NCI-H1694 (cell line): ENCODE data around the gene ITPKC.
A peak's percentile ranks its signal among the peaks of the same experiment; 100 is the strongest.

Experiments used
- DNase-seq: peaks from one replicate; lab custom pipeline; 2025; lab: John Stamatoyannopoulos, UW

The ITPKC gene

GRCh38 chr19:40716482-40717324 lies at the start of gene ITPKC, which contains the start of gene COQ8B:
ITPKC (plus strand) TSS chr19:40717112; CDS start chr19:40717136, 24 bp downstream.
COQ8B (minus strand) TSS chr19:40716886; CDS start chr19:40714632, 2,254 bp downstream.
- DNase-seq, result peak; percentile 98

GRCh38 chr19:40667602-40668001 lies 49.3 kb upstream of the ITPKC start:
- no peak for DNase-seq

- DNase-seq, result no peak
Measured at GRCh38 chr19:40668991-40669614, 47.8 kb upstream of the ITPKC start.

- DNase-seq, result no peak
Measured at GRCh38 chr19:40671404-40671803, 45.5 kb upstream of the ITPKC start.

- DNase-seq, result no peak
Measured at GRCh38 chr19:40672038-40672437, 44.9 kb upstream of the ITPKC start.

GRCh38 chr19:40672573-40673299 lies 44.2 kb upstream of the ITPKC start:
- no peak for DNase-seq

GRCh38 chr19:40673397-40673796 lies 43.5 kb upstream of the ITPKC start:
- no peak for DNase-seq

GRCh38 chr19:40674291-40674690 lies 42.6 kb upstream of the ITPKC start:
- no peak for DNase-seq

GRCh38 chr19:40677156-40677555 lies 39.8 kb upstream of the ITPKC start:
- DNase-seq, result no peak

GRCh38 chr19:40681039-40681438 lies 35.9 kb upstream of the ITPKC start:
- DNase-seq, result no peak

- DNase-seq, result no peak
Measured at GRCh38 chr19:40682431-40682964, 34.4 kb upstream of the ITPKC start.

- no peak for DNase-seq
Measured at GRCh38 chr19:40683437-40683836, 33.5 kb upstream of the ITPKC start.

GRCh38 chr19:40684280-40684679 lies 32.6 kb upstream of the ITPKC start:
- DNase-seq, result no peak

- DNase-seq, result no peak
Measured at GRCh38 chr19:40685016-40685526, 31.8 kb upstream of the ITPKC start.

GRCh38 chr19:40685563-40685962 lies 31.3 kb upstream of the ITPKC start:
- no peak for DNase-seq

- no peak for DNase-seq
Measured at GRCh38 chr19:40686882-40687524, 29.9 kb upstream of the ITPKC start.

- no peak for DNase-seq
Measured at GRCh38 chr19:40687525-40688016, 29.3 kb upstream of the ITPKC start.

- DNase-seq, result no peak
Measured at GRCh38 chr19:40688309-40688708, 28.6 kb upstream of the ITPKC start.

GRCh38 chr19:40688987-40689338 lies 27.9 kb upstream of the ITPKC start:
- DNase-seq, result no peak

GRCh38 chr19:40689339-40690049 lies 27.4 kb upstream of the ITPKC start:
- no peak for DNase-seq
